WI38 (cell line): Measurements from ENCODE around the gene THRB.

ENCODE experiments used
- H3K4me3 ChIP-seq: 2 replicates; pipeline ENCODE4 v1.5.1; 2011; ENCODE audit warnings: low read depth, mild to moderate bottlenecking, control low read depth, low read length
- TF ChIP-seq, protein P1 (sequence below): IDR thresholded peaks from 2 replicates; pipeline ENCODE4 v1.5.1; 2012; ENCODE audit warnings: low read depth, mild to moderate bottlenecking, control low read depth, low read length

The THRB gene

DNA sequence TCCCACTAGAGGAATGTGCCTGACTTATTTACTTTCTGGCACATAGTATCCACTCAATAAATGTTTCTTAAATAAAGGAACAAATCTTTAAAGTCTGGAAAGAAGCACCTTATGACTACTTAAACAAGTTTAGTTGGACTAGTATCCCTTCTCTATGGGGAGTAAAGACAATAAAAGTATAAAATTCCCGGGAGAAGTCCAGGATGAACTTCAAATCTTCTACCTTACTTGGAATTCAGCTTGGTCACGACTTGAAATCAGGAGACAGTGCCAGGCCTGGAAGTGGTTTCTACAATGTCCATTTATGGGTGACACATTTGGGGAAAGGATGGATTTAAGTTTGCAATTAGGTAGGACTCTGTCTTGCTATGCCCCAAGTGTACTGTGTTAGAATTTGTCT is 353.1 kb downstream of the THRB start:
- TF ChIP-seq, protein P1, sequence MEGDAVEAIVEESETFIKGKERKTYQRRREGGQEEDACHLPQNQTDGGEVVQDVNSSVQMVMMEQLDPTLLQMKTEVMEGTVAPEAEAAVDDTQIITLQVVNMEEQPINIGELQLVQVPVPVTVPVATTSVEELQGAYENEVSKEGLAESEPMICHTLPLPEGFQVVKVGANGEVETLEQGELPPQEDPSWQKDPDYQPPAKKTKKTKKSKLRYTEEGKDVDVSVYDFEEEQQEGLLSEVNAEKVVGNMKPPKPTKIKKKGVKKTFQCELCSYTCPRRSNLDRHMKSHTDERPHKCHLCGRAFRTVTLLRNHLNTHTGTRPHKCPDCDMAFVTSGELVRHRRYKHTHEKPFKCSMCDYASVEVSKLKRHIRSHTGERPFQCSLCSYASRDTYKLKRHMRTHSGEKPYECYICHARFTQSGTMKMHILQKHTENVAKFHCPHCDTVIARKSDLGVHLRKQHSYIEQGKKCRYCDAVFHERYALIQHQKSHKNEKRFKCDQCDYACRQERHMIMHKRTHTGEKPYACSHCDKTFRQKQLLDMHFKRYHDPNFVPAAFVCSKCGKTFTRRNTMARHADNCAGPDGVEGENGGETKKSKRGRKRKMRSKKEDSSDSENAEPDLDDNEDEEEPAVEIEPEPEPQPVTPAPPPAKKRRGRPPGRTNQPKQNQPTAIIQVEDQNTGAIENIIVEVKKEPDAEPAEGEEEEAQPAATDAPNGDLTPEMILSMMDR: no peak
- no peak overlapping the region for H3K4me3 ChIP-seq

DNA sequence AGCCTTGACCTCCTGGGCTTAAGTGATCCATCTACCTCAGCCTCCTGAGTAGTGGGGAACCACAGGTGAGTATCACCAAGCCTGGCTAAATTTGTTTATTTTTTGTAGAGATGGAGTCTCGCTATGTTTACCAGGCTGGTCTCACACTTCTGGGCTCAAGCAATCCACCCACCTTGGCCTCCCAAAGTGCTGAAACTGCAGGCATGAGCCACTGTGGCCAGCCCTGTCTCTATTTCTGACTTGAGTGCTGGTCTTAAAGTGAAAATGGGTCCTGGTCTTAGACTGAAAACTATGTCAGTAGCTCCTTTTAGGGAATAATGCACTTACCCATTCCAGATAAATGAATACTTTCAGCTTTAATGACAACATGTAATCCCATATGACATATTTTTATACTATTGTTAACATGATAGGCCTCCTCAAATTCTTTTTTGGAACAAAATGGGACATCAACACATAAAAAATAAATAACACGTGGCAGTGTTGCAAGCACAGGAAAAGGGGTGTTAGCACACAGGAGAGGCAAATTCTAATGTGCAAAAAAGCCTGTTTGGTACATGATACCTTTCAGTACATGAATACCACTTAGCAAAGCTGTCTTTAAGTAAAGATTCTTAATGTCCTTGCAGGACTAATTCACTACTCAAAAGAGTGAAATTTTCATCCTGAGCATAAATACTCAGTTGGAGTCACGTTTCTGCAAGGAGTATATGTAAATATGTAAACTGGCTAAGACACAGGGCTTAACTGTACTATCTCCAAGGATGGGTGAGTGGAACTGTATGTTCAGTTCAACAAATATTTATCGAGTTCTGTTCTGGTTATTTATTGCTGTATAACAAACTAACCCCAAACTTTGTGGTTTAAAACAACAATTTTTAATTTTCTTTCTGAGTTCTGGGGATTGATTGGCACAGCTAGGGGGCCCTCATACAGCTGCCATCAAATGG is 354.9 kb downstream of the THRB start:
- TF ChIP-seq, protein P1: no peak
- H3K4me3 ChIP-seq: no peak overlapping the region

DNA sequence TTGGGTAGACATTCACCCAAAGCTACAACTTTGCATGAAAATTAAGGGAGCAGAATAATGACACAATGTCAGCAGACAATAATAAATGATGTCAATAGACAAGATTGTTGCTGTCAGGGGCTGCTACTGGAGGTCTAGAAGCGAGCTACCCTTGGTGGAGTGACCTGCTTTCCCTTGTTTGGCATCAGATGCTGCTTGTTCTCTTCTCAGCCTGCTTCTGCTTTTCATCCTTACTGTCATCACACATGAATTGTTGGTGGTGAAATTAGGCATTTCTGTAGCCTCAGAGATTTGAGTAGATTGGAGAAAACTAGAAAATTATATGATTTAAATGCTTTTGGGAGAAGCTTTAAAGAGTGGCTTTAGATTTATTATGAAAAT is 355.8 kb downstream of the THRB start:
- H3K4me3 ChIP-seq: no peak overlapping the region
- TF ChIP-seq, protein P1: no peak

DNA sequence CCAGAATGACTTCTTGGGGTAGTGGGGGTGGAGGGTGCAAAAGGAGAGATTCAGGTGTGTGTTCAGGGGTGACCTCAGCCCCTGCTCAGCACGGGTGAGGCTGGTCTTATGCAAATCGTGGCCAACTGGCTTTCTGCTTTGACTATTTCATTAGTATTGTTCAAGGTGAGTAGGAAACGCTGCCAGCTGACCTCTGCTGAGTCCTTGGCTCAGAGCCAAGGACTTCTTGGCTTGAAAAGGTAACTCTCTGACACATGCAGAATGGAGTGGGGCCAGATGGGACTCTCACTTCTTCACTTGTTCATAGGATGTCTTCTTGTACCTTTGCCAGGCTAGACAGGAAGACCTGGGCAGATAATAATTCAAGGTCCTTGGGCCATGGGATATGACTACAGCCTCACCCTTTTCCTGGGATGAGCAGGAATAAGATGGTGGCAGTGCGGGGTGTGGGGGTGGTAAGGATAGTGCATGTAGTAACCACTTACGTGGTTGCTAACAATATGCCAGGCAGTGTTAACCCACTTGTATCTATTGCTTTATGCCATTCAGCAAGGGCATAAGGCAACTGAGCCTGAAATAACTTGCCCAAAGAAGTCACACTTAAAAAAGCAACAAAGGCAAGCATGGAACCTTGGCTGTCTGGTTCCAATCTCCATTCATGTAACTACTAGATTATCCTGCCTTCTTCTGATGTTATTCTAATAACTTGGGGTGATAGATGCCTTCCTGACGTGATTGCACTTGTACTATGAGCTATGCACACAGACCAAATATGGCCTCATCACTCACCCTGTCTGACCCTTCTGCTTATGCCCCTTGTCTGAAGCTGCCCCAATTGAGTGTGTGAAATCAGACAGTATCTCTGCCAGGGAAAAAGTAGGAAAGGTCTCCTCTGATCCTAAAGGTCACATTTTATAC is 356.4 kb downstream of the THRB start:
- TF ChIP-seq, protein P1: no peak
- H3K4me3 ChIP-seq: no peak overlapping the region

DNA sequence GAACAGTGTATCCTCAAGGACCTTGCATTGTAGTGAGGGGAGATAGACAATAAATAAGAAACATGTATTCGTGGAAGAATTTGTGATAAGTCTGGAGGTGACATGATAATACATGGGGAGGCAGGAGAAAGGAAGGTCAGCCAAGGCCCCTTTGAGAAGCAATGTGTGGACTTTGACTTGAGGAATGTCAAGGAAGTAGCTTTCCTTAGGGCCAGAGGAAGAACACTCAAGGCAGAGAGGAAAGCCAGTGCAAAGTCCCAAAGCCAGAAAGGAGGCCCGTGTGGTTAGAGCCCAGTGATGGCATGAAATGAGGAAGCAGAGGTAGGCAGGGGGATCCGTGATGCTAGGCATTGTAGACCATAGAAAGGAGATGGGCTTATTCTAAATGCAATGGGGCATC is 357.3 kb downstream of the THRB start:
- H3K4me3 ChIP-seq: no peak overlapping the region
- TF ChIP-seq, protein P1: no peak

DNA sequence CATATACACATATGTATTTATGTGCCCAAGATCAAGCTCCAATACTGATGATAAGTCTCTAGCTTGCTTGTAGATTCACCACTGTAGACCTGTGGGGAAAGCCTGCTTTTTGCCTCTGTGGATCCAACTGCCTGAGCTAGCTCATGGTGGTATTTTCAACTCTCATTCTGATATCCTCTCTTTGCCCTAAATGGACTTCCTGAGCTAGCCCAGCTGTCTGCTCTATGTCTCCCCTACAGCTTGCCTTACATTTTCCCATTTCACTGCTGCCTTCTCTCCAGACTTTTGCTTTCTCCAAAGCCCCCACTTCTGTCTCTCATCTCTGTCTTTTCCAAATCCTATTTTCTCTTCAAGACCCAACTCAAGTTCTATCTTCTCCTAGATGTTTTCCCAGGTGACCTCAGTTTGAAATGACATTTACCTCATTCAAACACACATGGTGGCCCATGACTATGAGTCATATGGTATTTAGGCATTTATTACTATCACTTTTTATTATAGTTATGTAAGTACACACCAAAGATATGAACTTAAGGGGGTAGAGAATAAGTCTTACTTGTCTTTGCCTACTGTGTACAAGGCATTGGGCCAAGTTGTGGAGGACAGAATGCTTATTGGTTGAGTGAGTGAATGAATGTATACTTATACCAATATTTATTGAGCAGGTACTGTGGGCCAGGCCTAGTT is 357.9 kb downstream of the THRB start:
- no peak overlapping the region for H3K4me3 ChIP-seq
- TF ChIP-seq, protein P1: no peak
